Measurements from ENCODE around the gene GRIP2.

- no peak for TF ChIP-seq POLR2AphosphoS5 (IDR thresholded peaks at IDR 0.05; ENCODE audit: low read depth, low read length)
- TF ChIP-seq TAF1 (IDR thresholded peaks at IDR 0.05; ENCODE audit: borderline replicate concordance, insufficient read depth, low read length) = no peak
- TF ChIP-seq REST (IDR thresholded peaks at IDR 0.05; ENCODE audit: insufficient read depth in 1 of 2, low read depth in 2 of 2, low read length in 2 of 2) = no peak
These were observed 76.0 kb downstream of the GRIP2 start for GRCh38 chr3:14464141-14464465.

Measured in PFSK-1 (cell line).